ENCODE measurements around the gene BCAT1. TPM values are rescaled to one million over a fixed set of nuclear protein-coding genes. Genes with fewer than 3 reads are reported as not detected.

BCAT1 gene
- total and polyA plus RNA-seq, 2 donors (not counting 1 experiment from before 2014, with no cell fraction given), result 0.33 to 9.6 TPM

GRCh38 chr12:24913953-24914352 lies 34.9 kb downstream of the BCAT1 start:
- intact Hi-C loops (cut with micrococcal nuclease), result no loop called here
- Mint-ChIP-seq H3K4me1 (no peaks in the 10 kb centered on the region), H3K27me3 (no peaks in the 10 kb centered on the region), H3K27ac (no peak overlapping the region), H3K4me3 (no peak overlapping the region), H3K9me3 (ENCODE audit: insufficient read depth) (no peaks in the 10 kb centered on the region)
- no peaks in the 10 kb centered on the region for H3K36me3 ChIP-seq (replicated peaks in 1 of 2; ENCODE audit: control extremely low read depth in 1 of 2, control insufficient read depth in 1 of 2, extremely low read depth in 1 of 2, insufficient read depth in 2 of 2, low read length in 1 of 2)
- H3K27ac ChIP-seq (ENCODE audit: low read length in 2 of 2), result no peak overlapping the region
- no peaks in the 10 kb centered on the region for H3K9me3 ChIP-seq (ENCODE audit: control extremely low read depth in 1 of 3, control insufficient read depth in 2 of 3, insufficient read depth in 1 of 3, low read length in 2 of 3)
- DNase-seq (no peak), ATAC-seq (ENCODE audit: low read depth) (no peak)
- H3K79me2 ChIP-seq (ENCODE audit: control insufficient read depth, insufficient read depth, low read length), result no peaks in the 10 kb centered on the region
- no peaks in the 10 kb centered on the region for H3K27me3 ChIP-seq (replicated peaks in 1 of 4; ENCODE audit: control extremely low read depth in 1 of 4, control insufficient read depth in 3 of 4, insufficient read depth in 4 of 4, low read length in 3 of 4)
- no peaks in the 10 kb centered on the region for H4K20me1 ChIP-seq (ENCODE audit: control insufficient read depth, insufficient read depth, low read length, poor library complexity, severe bottlenecking)
- H3K9ac ChIP-seq (ENCODE audit: low read length), result no peak overlapping the region
- H2AFZ ChIP-seq (ENCODE audit: insufficient read depth, low read depth, low read length, poor library complexity, severe bottlenecking), result no peak overlapping the region
- ChIA-PET CTCF (no interaction called here), POLR2A (no interaction called here)
- no peaks in the 10 kb centered on the region for H3K4me1 ChIP-seq (ENCODE audit: control insufficient read depth in 2 of 2, insufficient read depth in 2 of 2, low read length in 2 of 2)
- WGBS (ENCODE audit: insufficient coverage), result 100% methylated on average over 1 of the region's 3 CpGs
- TF ChIP-seq CTCF (IDR thresholded peaks at IDR 0.05), result no peak
- TF ChIP-seq EZH2 (IDR thresholded peaks at IDR 0.05; ENCODE audit: borderline replicate concordance, insufficient read depth, low read depth, low read length, poor library complexity, severe bottlenecking), result no peak
- no peak overlapping the region for H3K4me2 ChIP-seq (replicated peaks; ENCODE audit: low read depth, low read length, poor library complexity, severe bottlenecking)
- no peak overlapping the region for H3K4me3 ChIP-seq (ENCODE audit: control extremely low read depth in 1 of 5, extremely low read depth in 1 of 5, insufficient read depth in 1 of 5, low read depth in 2 of 5, low read length in 4 of 5)

GRCh38 chr12:24913130-24913529 lies 35.8 kb downstream of the BCAT1 start:
- ATAC-seq (ENCODE audit: low read depth), result no peak
- DNase-seq, result no peak
- Mint-ChIP-seq H3K9me3 (ENCODE audit: insufficient read depth) (no peaks in the 10 kb centered on the region), H3K4me3 (no peak overlapping the region), H3K4me1 (no peaks in the 10 kb centered on the region), H3K27me3 (no peaks in the 10 kb centered on the region), H3K27ac (no peak overlapping the region)
- H3K4me1 ChIP-seq (ENCODE audit: control insufficient read depth in 2 of 2, insufficient read depth in 2 of 2, low read length in 2 of 2), result no peaks in the 10 kb centered on the region
- no peaks in the 10 kb centered on the region for H3K36me3 ChIP-seq (replicated peaks in 1 of 2; ENCODE audit: control extremely low read depth in 1 of 2, control insufficient read depth in 1 of 2, extremely low read depth in 1 of 2, insufficient read depth in 2 of 2, low read length in 1 of 2)
- no peak overlapping the region for H3K27ac ChIP-seq (ENCODE audit: low read length in 2 of 2)
- H2AFZ ChIP-seq (ENCODE audit: insufficient read depth, low read depth, low read length, poor library complexity, severe bottlenecking), result no peak overlapping the region
- ChIA-PET POLR2A (no interaction called here), CTCF (no interaction called here)
- H3K9me3 ChIP-seq (ENCODE audit: control extremely low read depth in 1 of 3, control insufficient read depth in 2 of 3, insufficient read depth in 1 of 3, low read length in 2 of 3), result no peaks in the 10 kb centered on the region
- 67% methylated on average over 1 of the region's 3 CpGs for WGBS (ENCODE audit: insufficient coverage)
- no peaks in the 10 kb centered on the region for H3K79me2 ChIP-seq (ENCODE audit: control insufficient read depth, insufficient read depth, low read length)
- H3K4me2 ChIP-seq (replicated peaks; ENCODE audit: low read depth, low read length, poor library complexity, severe bottlenecking), result no peak overlapping the region
- H3K9ac ChIP-seq (ENCODE audit: low read length), result no peak overlapping the region
- H4K20me1 ChIP-seq (ENCODE audit: control insufficient read depth, insufficient read depth, low read length, poor library complexity, severe bottlenecking), result no peaks in the 10 kb centered on the region
- H3K4me3 ChIP-seq (ENCODE audit: control extremely low read depth in 1 of 5, extremely low read depth in 1 of 5, insufficient read depth in 1 of 5, low read depth in 2 of 5, low read length in 4 of 5), result no peak overlapping the region
- H3K27me3 ChIP-seq (replicated peaks in 1 of 4; ENCODE audit: control extremely low read depth in 1 of 4, control insufficient read depth in 3 of 4, insufficient read depth in 4 of 4, low read length in 3 of 4), result no peaks in the 10 kb centered on the region
- intact Hi-C loops (cut with micrococcal nuclease), result no loop called here
- no peak for TF ChIP-seq EZH2 (IDR thresholded peaks at IDR 0.05; ENCODE audit: borderline replicate concordance, insufficient read depth, low read depth, low read length, poor library complexity, severe bottlenecking)
- TF ChIP-seq CTCF (IDR thresholded peaks at IDR 0.05), result no peak

Measured in B cell (primary cell).